Esophagus muscularis mucosa (tissue), 3 donors: ENCODE data around the gene RNU5D-1.

Experiments
- POLR2AphosphoS5 ChIP-seq, 2 donors: sonication (generic); formaldehyde crosslinking; IDR thresholded peaks; one replicate each; pipeline ENCODE4 v1.6.1; 2017; ENCODE audit warnings: antibody characterized with exemption in 2 of 2
- TF ChIP-seq, protein P1 (sequence below), 3 experiments: fragments of 200-600 bp in 2 of 3; fragments of 450-650 bp in 1 of 3; sonication (generic) in 2 of 3; IDR thresholded peaks; one replicate each; pipeline ENCODE4 v1.5.1; 2017 to 2019; ENCODE audit warnings: antibody characterized with exemption in 3 of 3, mild to moderate bottlenecking in 2 of 3, moderate library complexity in 1 of 3

DNA sequence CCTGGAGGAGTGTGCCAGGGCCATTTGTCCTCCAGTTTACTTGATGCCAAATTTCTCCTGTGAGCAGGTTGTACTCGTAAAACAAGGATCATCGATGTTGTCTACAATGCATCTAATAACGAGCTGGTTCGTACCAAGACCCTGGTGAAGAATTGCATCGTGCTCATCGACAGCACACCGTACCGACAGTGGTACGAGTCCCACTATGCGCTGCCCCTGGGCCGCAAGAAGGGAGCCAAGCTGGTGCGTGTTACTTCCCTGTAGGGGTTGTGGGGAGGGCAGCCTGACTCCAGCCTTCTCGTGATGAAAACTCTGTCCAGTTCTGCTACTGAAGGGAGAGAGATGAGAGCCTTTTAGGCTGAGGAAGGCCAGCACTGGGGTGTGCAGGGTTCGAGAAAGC lies 46.6 kb upstream of the RNU5D-1 start:
- TF ChIP-seq, protein P1, sequence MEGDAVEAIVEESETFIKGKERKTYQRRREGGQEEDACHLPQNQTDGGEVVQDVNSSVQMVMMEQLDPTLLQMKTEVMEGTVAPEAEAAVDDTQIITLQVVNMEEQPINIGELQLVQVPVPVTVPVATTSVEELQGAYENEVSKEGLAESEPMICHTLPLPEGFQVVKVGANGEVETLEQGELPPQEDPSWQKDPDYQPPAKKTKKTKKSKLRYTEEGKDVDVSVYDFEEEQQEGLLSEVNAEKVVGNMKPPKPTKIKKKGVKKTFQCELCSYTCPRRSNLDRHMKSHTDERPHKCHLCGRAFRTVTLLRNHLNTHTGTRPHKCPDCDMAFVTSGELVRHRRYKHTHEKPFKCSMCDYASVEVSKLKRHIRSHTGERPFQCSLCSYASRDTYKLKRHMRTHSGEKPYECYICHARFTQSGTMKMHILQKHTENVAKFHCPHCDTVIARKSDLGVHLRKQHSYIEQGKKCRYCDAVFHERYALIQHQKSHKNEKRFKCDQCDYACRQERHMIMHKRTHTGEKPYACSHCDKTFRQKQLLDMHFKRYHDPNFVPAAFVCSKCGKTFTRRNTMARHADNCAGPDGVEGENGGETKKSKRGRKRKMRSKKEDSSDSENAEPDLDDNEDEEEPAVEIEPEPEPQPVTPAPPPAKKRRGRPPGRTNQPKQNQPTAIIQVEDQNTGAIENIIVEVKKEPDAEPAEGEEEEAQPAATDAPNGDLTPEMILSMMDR (IDR thresholded peaks at IDR 0.05) = no peak
- no peak for TF ChIP-seq POLR2AphosphoS5 (IDR thresholded peaks at IDR 0.05)
